NCI-H446 treated with DMSO at 0.1 percent for 48 hours (cell line): ENCODE results near the gene RHOD.

Experiments
- DNase-seq: peaks from one replicate; lab custom pipeline; 2025; lab: John Stamatoyannopoulos, UW

Gene RHOD

GRCh38 chr11:67117672-67118180 is 61.1 kb downstream of the RHOD start:
- DNase-seq, result no peak

- DNase-seq, result no peak
Measured at GRCh38 chr11:67118181-67118766, 61.6 kb downstream of the RHOD start.

GRCh38 chr11:67118801-67119584 is 62.3 kb downstream of the RHOD start, which contains the start of gene KDM2A:
Gene KDM2A, plus strand, starts transcription at chr11:67119263. Its CDS starts 2,054 bp downstream, at chr11:67121317.
- DNase-seq, result peak; percentile 94

- no peak for DNase-seq
Measured at GRCh38 chr11:67119585-67120391, 63.1 kb downstream of the RHOD start.

GRCh38 chr11:67120456-67120855 is 63.8 kb downstream of the RHOD start:
- no peak for DNase-seq

- DNase-seq, result peak; percentile 35
Measured at GRCh38 chr11:67120881-67121710, 64.4 kb downstream of the RHOD start.
